Liver (tissue), 3 donors: ENCODE data around the gene DNTT.

Experiments used
- CTCF ChIP-seq: fragments of 150-350 bp; IDR thresholded peaks from 2 replicates; pipeline ENCODE4 v1.5.1; 2017; ENCODE audit warnings: improper control_type of control experiment, low read depth, low read length; ENCODE audit not compliant: missing input control
- HNF4G ChIP-seq: IDR thresholded peaks from 2 replicates; pipeline ENCODE4 v1.6.1; 2016; ENCODE audit warnings: antibody characterized with exemption
- JUND ChIP-seq, 2 donors: IDR thresholded peaks; 2 replicates each; pipeline ENCODE4 v1.6.1; 2016; ENCODE audit warnings: antibody characterized with exemption in 2 of 2
- RAD21 ChIP-seq, 2 donors: IDR thresholded peaks; 2 replicates each; pipeline ENCODE4 v1.6.1; 2016; ENCODE audit warnings: antibody characterized with exemption in 2 of 2, mild to moderate bottlenecking in 2 of 2
- SP1 ChIP-seq: IDR thresholded peaks from 2 replicates; pipeline ENCODE4 v1.6.1; 2018; ENCODE audit warnings: antibody characterized with exemption, mild to moderate bottlenecking
- TAF1 ChIP-seq: conservative IDR thresholded peaks from 2 replicates; pipeline ENCODE4 v1.6.1; 2016; ENCODE audit warnings: antibody characterized with exemption, mild to moderate bottlenecking
- YY1 ChIP-seq: IDR thresholded peaks from 2 replicates; pipeline ENCODE4 v1.6.1; 2016; ENCODE audit warnings: antibody characterized with exemption, mild to moderate bottlenecking
- TF ChIP-seq, protein P1 (sequence below): IDR thresholded peaks from 2 replicates; pipeline ENCODE4 v1.6.1; 2016; ENCODE audit warnings: antibody characterized with exemption, mild to moderate bottlenecking
- TF ChIP-seq, protein P2 (sequence below): IDR thresholded peaks from 2 replicates; pipeline ENCODE4 v1.6.1; 2016; ENCODE audit warnings: antibody characterized with exemption
- TF ChIP-seq, protein P3 (sequence below): IDR thresholded peaks from 2 replicates; pipeline ENCODE4 v1.6.1; 2016; ENCODE audit warnings: antibody characterized with exemption
- TF ChIP-seq, protein P4 (sequence below): IDR thresholded peaks from 2 replicates; pipeline ENCODE4 v1.6.1; 2016; ENCODE audit warnings: antibody characterized with exemption
- donor health status: healthy.
- donor health status: healthy.

DNA sequence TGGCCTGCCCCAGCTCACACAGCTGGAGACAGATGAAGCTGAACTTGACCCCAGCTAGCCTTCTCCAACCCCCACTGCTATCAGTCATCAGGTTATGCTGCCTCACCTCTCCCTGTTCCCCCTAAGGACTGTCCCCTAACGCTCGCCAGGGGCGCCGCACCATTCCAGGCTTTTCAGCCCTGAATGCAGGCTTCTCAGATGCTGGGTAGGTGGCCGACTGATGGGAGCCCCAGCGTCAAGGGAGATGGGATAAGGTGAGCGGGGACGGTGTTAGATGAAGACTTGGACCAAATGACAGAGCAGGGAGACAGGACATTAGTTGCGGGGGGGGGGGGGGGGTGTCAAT lies 70.4 kb downstream of the DNTT start:
- TF ChIP-seq SP1 = no peak
- TF ChIP-seq CTCF = no peak
- TF ChIP-seq JUND (IDR thresholded peaks at IDR 0.05) = no peak
- TF ChIP-seq TAF1 = no peak
- TF ChIP-seq, protein P1, sequence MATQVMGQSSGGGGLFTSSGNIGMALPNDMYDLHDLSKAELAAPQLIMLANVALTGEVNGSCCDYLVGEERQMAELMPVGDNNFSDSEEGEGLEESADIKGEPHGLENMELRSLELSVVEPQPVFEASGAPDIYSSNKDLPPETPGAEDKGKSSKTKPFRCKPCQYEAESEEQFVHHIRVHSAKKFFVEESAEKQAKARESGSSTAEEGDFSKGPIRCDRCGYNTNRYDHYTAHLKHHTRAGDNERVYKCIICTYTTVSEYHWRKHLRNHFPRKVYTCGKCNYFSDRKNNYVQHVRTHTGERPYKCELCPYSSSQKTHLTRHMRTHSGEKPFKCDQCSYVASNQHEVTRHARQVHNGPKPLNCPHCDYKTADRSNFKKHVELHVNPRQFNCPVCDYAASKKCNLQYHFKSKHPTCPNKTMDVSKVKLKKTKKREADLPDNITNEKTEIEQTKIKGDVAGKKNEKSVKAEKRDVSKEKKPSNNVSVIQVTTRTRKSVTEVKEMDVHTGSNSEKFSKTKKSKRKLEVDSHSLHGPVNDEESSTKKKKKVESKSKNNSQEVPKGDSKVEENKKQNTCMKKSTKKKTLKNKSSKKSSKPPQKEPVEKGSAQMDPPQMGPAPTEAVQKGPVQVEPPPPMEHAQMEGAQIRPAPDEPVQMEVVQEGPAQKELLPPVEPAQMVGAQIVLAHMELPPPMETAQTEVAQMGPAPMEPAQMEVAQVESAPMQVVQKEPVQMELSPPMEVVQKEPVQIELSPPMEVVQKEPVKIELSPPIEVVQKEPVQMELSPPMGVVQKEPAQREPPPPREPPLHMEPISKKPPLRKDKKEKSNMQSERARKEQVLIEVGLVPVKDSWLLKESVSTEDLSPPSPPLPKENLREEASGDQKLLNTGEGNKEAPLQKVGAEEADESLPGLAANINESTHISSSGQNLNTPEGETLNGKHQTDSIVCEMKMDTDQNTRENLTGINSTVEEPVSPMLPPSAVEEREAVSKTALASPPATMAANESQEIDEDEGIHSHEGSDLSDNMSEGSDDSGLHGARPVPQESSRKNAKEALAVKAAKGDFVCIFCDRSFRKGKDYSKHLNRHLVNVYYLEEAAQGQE = no peak
- TF ChIP-seq YY1 = no peak
- TF ChIP-seq, protein P2, sequence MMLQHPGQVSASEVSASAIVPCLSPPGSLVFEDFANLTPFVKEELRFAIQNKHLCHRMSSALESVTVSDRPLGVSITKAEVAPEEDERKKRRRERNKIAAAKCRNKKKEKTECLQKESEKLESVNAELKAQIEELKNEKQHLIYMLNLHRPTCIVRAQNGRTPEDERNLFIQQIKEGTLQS = no peak
- no peak for TF ChIP-seq HNF4G
- no peak for TF ChIP-seq RAD21 (IDR thresholded peaks at IDR 0.05)
- TF ChIP-seq, protein P3, sequence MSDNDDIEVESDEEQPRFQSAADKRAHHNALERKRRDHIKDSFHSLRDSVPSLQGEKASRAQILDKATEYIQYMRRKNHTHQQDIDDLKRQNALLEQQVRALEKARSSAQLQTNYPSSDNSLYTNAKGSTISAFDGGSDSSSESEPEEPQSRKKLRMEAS = no peak
- TF ChIP-seq, protein P4, sequence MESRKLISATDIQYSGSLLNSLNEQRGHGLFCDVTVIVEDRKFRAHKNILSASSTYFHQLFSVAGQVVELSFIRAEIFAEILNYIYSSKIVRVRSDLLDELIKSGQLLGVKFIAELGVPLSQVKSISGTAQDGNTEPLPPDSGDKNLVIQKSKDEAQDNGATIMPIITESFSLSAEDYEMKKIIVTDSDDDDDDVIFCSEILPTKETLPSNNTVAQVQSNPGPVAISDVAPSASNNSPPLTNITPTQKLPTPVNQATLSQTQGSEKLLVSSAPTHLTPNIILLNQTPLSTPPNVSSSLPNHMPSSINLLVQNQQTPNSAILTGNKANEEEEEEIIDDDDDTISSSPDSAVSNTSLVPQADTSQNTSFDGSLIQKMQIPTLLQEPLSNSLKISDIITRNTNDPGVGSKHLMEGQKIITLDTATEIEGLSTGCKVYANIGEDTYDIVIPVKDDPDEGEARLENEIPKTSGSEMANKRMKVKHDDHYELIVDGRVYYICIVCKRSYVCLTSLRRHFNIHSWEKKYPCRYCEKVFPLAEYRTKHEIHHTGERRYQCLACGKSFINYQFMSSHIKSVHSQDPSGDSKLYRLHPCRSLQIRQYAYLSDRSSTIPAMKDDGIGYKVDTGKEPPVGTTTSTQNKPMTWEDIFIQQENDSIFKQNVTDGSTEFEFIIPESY = no peak
